Measurements from ENCODE around the gene MAPK8IP1.
A peak's percentile ranks its signal among the peaks of the same experiment; 100 is the strongest.

DNA sequence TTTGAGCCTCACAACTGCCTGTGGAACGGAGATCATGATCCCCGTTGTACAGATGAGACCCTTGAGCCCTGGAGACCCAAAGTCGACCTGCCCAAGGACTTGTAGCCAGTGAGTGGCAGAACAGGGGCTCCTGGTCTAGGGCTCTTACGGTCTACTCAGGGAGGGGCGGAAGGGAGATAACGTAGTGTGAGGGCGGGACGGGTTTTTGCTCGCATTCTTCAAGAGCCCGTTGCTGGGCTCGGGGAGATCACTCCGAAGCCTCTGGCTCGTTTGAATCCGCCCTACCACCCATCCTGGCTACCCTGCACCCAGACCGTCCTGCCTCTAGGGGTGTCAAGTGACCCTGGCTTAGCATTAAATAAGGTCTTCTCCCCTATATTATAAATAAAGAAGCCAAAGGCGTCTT lies 37.5 kb upstream of the MAPK8IP1 start:
- TF ChIP-seq, protein P1, sequence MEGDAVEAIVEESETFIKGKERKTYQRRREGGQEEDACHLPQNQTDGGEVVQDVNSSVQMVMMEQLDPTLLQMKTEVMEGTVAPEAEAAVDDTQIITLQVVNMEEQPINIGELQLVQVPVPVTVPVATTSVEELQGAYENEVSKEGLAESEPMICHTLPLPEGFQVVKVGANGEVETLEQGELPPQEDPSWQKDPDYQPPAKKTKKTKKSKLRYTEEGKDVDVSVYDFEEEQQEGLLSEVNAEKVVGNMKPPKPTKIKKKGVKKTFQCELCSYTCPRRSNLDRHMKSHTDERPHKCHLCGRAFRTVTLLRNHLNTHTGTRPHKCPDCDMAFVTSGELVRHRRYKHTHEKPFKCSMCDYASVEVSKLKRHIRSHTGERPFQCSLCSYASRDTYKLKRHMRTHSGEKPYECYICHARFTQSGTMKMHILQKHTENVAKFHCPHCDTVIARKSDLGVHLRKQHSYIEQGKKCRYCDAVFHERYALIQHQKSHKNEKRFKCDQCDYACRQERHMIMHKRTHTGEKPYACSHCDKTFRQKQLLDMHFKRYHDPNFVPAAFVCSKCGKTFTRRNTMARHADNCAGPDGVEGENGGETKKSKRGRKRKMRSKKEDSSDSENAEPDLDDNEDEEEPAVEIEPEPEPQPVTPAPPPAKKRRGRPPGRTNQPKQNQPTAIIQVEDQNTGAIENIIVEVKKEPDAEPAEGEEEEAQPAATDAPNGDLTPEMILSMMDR (IDR thresholded peaks at IDR 0.05) = peak; percentile 26
- TF ChIP-seq EZH2 (IDR thresholded peaks at IDR 0.05; ENCODE audit: borderline replicate concordance, insufficient read depth, low read depth, low read length, poor library complexity, severe bottlenecking) = no peak

Measured in B cell (primary cell).